HUDEP-2 (cell line): ENCODE results near the gene C1orf21.
A peak's percentile ranks its signal among the peaks of the same experiment; 100 is the strongest.
"Not testable (repeated sequence)": the region's sequence is repeated elsewhere in the genome, so short reads cannot be mapped to it uniquely, and the experiment has no call there.

ENCODE experiments used
- DNase-seq, 76 experiments: peaks; one replicate each; lab custom pipeline; 2025; ENCODE audit not compliant: unreplicated experiment in 76 of 76; lab: John Stamatoyannopoulos, UW

C1orf21 gene

GRCh38 chr1:184582411-184582810, 195.6 kb downstream of the C1orf21 start:
- DNase-seq, result no peak

GRCh38 chr1:184583849-184584248, 197.0 kb downstream of the C1orf21 start:
- no peak for DNase-seq

- DNase-seq, result no peak
Observed at GRCh38 chr1:184588701-184589100, 201.9 kb downstream of the C1orf21 start.

GRCh38 chr1:184590163-184590750, 203.4 kb downstream of the C1orf21 start:
- no peak for DNase-seq

GRCh38 chr1:184593597-184593996, 206.8 kb downstream of the C1orf21 start:
- DNase-seq, result no peak

GRCh38 chr1:184595596-184595995, 208.8 kb downstream of the C1orf21 start:
- DNase-seq, result no peak

- DNase-seq, result no peak
Observed at GRCh38 chr1:184596950-184597645, 210.3 kb downstream of the C1orf21 start.

GRCh38 chr1:184597650-184598357, 211.0 kb downstream of the C1orf21 start:
- peak in 52 of 76 experiments; percentile 1 to 64 (median 25) for DNase-seq

GRCh38 chr1:184598403-184599193, 211.8 kb downstream of the C1orf21 start:
- DNase-seq, result no peak

GRCh38 chr1:184604152-184604900, 217.5 kb downstream of the C1orf21 start:
- no peak for DNase-seq

- DNase-seq, result no peak
Observed at GRCh38 chr1:184605941-184606340, 219.1 kb downstream of the C1orf21 start.

- DNase-seq, result no peak
Observed at GRCh38 chr1:184606786-184607185, 220.0 kb downstream of the C1orf21 start.

- DNase-seq, result no peak
Observed at GRCh38 chr1:184608581-184608980, 221.8 kb downstream of the C1orf21 start.

- DNase-seq, result no peak
Observed at GRCh38 chr1:184608990-184609389, 222.2 kb downstream of the C1orf21 start.

- DNase-seq, result no peak
Observed at GRCh38 chr1:184610876-184611595, 224.2 kb downstream of the C1orf21 start.

GRCh38 chr1:184612229-184612628, 225.4 kb downstream of the C1orf21 start:
- DNase-seq, result not testable (repeated sequence)

GRCh38 chr1:184614667-184615066, 227.8 kb downstream of the C1orf21 start:
- no peak for DNase-seq

- DNase-seq, result no peak
Observed at GRCh38 chr1:184615301-184615700, 228.5 kb downstream of the C1orf21 start.

- no peak for DNase-seq
Observed at GRCh38 chr1:184616504-184616903, 229.7 kb downstream of the C1orf21 start.
